ENCODE data around the gene PCNX2. TPM values are rescaled to one million over a fixed set of nuclear protein-coding genes. Genes with fewer than 3 reads are reported as not detected.

Gene PCNX2
- total and polyA plus RNA-seq, 2 donors (not counting 1 experiment from before 2014, with no cell fraction given): 17.6 to 34.7 TPM

- no peak for TF ChIP-seq EZH2 (IDR thresholded peaks at IDR 0.05; ENCODE audit: borderline replicate concordance, insufficient read depth, low read depth, low read length, poor library complexity, severe bottlenecking)
- TF ChIP-seq, protein P1, sequence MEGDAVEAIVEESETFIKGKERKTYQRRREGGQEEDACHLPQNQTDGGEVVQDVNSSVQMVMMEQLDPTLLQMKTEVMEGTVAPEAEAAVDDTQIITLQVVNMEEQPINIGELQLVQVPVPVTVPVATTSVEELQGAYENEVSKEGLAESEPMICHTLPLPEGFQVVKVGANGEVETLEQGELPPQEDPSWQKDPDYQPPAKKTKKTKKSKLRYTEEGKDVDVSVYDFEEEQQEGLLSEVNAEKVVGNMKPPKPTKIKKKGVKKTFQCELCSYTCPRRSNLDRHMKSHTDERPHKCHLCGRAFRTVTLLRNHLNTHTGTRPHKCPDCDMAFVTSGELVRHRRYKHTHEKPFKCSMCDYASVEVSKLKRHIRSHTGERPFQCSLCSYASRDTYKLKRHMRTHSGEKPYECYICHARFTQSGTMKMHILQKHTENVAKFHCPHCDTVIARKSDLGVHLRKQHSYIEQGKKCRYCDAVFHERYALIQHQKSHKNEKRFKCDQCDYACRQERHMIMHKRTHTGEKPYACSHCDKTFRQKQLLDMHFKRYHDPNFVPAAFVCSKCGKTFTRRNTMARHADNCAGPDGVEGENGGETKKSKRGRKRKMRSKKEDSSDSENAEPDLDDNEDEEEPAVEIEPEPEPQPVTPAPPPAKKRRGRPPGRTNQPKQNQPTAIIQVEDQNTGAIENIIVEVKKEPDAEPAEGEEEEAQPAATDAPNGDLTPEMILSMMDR (IDR thresholded peaks at IDR 0.05): no peak
- ATAC-seq (ENCODE audit: low read depth) (no peak), DNase-seq (no peak)
- intact Hi-C loops (cut with micrococcal nuclease): no loop called here
- WGBS (ENCODE audit: insufficient coverage): no CpG with 5 or more reads among the region's 1 CpG
- H4K20me1 ChIP-seq (ENCODE audit: control insufficient read depth, insufficient read depth, low read length, poor library complexity, severe bottlenecking): no peaks in the 10 kb centered on the region
- ChIA-PET POLR2A (no interaction called here), CTCF (no interaction called here)
- H2AFZ ChIP-seq (ENCODE audit: insufficient read depth, low read depth, low read length, poor library complexity, severe bottlenecking): no peak overlapping the region
- Mint-ChIP-seq H3K27ac (no peak overlapping the region), H3K27me3 (no peaks in the 10 kb centered on the region), H3K4me3 (no peak overlapping the region), H3K9me3 (ENCODE audit: insufficient read depth) (peaks cover 4% of the 10 kb centered on the region), H3K4me1 (no peaks in the 10 kb centered on the region)
- H3K4me2 ChIP-seq (replicated peaks; ENCODE audit: low read depth, low read length, poor library complexity, severe bottlenecking): no peak overlapping the region
- H3K27ac ChIP-seq (ENCODE audit: low read length in 2 of 2): no peak overlapping the region
- no peaks in the 10 kb centered on the region for H3K4me1 ChIP-seq (ENCODE audit: control insufficient read depth in 2 of 2, insufficient read depth in 2 of 2, low read length in 2 of 2)
- peaks cover 0 to 7% (median 0%) of the 10 kb centered on the region in 3 donors for H3K9me3 ChIP-seq (ENCODE audit: control extremely low read depth in 1 of 3, control insufficient read depth in 2 of 3, insufficient read depth in 1 of 3, low read length in 2 of 3)
- no peak overlapping the region for H3K9ac ChIP-seq (ENCODE audit: low read length)
- no peaks in the 10 kb centered on the region for H3K79me2 ChIP-seq (ENCODE audit: control insufficient read depth, insufficient read depth, low read length)
- H3K27me3 ChIP-seq (replicated peaks in 1 of 4; ENCODE audit: control extremely low read depth in 1 of 4, control insufficient read depth in 3 of 4, insufficient read depth in 4 of 4, low read length in 3 of 4): no peaks in the 10 kb centered on the region
- H3K36me3 ChIP-seq (replicated peaks in 1 of 2; ENCODE audit: control extremely low read depth in 1 of 2, control insufficient read depth in 1 of 2, extremely low read depth in 1 of 2, insufficient read depth in 2 of 2, low read length in 1 of 2): peaks cover 0 to 1% of the 10 kb centered on the region in 2 experiments
- H3K4me3 ChIP-seq (ENCODE audit: control extremely low read depth in 1 of 5, extremely low read depth in 1 of 5, insufficient read depth in 1 of 5, low read depth in 2 of 5, low read length in 4 of 5): no peak overlapping the region
These were observed 188.3 kb downstream of the PCNX2 start for GRCh38 chr1:233107130-233107660.

- Mint-ChIP-seq H3K4me1 (no peaks in the 10 kb centered on the region), H3K9me3 (ENCODE audit: insufficient read depth) (peaks cover 4% of the 10 kb centered on the region), H3K27ac (no peak overlapping the region), H3K27me3 (no peaks in the 10 kb centered on the region), H3K4me3 (no peak overlapping the region)
- Histone ChIP-seq H3K9me3 (ENCODE audit: control extremely low read depth in 1 of 3, control insufficient read depth in 2 of 3, insufficient read depth in 1 of 3, low read length in 2 of 3) (peaks cover 0 to 7% (median 0%) of the 10 kb centered on the region in 3 donors), H3K4me2 (replicated peaks; ENCODE audit: low read depth, low read length, poor library complexity, severe bottlenecking) (no peak overlapping the region), H3K27me3 (replicated peaks in 1 of 4; ENCODE audit: control extremely low read depth in 1 of 4, control insufficient read depth in 3 of 4, insufficient read depth in 4 of 4, low read length in 3 of 4) (no peaks in the 10 kb centered on the region), H3K27ac (ENCODE audit: low read length in 2 of 2) (no peak overlapping the region), H2AFZ (ENCODE audit: insufficient read depth, low read depth, low read length, poor library complexity, severe bottlenecking) (no peak overlapping the region), H3K4me3 (ENCODE audit: control extremely low read depth in 1 of 5, extremely low read depth in 1 of 5, insufficient read depth in 1 of 5, low read depth in 2 of 5, low read length in 4 of 5) (no peak overlapping the region), H3K79me2 (ENCODE audit: control insufficient read depth, insufficient read depth, low read length) (no peaks in the 10 kb centered on the region), H3K36me3 (replicated peaks in 1 of 2; ENCODE audit: control extremely low read depth in 1 of 2, control insufficient read depth in 1 of 2, extremely low read depth in 1 of 2, insufficient read depth in 2 of 2, low read length in 1 of 2) (no peaks in the 10 kb centered on the region), H4K20me1 (ENCODE audit: control insufficient read depth, insufficient read depth, low read length, poor library complexity, severe bottlenecking) (no peaks in the 10 kb centered on the region), H3K9ac (ENCODE audit: low read length) (no peak overlapping the region), H3K4me1 (ENCODE audit: control insufficient read depth in 2 of 2, insufficient read depth in 2 of 2, low read length in 2 of 2) (no peaks in the 10 kb centered on the region)
- intact Hi-C loops (cut with micrococcal nuclease): no loop called here
- WGBS (ENCODE audit: insufficient coverage): no CpG with 5 or more reads among the region's 1 CpG
- ATAC-seq (ENCODE audit: low read depth) (no peak), DNase-seq (no peak)
- ChIA-PET CTCF (no interaction called here), POLR2A (no interaction called here)
- TF ChIP-seq, protein P1 (IDR thresholded peaks at IDR 0.05): no peak
These were observed 190.3 kb downstream of the PCNX2 start for GRCh38 chr1:233105225-233105624.

Data from B cell (primary cell).